Pons (tissue), 1 donor: ENCODE results near the gene SLC6A2.

Source experiments
- DNase-seq: peaks from one replicate; pipeline ENCODE4 v3.0.0-alpha.2; 2016; ENCODE audit warnings: low spot score

SLC6A2 gene

GRCh38 chr16:55647798-55648197 lies 8.0 kb upstream of the SLC6A2 start:
- DNase-seq: peak; percentile 28

- no peak for DNase-seq
Observed at GRCh38 chr16:55651841-55652824, 3.7 kb upstream of the SLC6A2 start.

DNA sequence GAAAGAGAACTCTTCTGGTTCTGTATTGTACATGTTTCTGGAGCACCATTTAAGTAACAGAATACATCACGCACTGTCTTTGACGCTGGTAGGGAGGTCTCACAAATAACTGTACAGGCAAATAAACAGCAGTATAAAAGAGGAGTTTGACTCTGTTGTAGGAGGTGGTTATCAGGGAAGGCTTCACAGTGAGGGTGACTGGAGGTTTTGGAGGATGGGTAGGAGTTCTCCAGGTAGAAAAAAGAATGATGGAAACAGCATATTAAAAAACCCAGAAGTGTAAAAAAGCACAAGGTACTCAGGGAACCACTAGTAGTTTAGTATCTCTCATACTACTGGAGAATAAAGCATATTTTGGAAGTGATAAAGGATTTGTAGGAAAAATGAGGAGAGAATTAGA lies 2.7 kb upstream of the SLC6A2 start:
- DNase-seq: no peak

GRCh38 chr16:55655381-55655896 lies 349 bp upstream of the SLC6A2 start:
- no peak for DNase-seq

- DNase-seq: no peak
Observed at GRCh38 chr16:55656691-55657092, 904 bp downstream of the SLC6A2 start.

DNA sequence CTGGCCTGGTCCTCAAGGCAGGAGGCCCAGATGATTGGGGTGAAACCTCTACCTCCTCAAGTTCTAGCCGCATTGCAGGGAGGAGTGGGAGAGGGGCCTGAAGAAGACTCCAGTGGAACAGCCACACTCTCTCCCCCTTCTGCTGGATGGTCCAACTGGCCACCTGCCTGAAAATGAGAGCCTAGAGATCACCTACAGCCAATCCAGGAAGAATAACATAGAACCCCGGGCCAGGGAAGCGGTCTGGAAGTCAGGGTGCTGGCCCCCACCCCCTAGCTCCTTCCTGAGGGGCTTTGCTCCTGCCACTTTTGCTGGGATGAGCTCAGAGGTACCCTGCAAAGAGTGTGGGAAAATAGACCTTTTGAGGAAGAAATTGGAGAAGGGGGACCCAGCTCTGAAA lies 1.8 kb downstream of the SLC6A2 start:
- DNase-seq: no peak

- DNase-seq: no peak
Observed at GRCh38 chr16:55658898-55659420, 3.2 kb downstream of the SLC6A2 start.

GRCh38 chr16:55660026-55660425 lies 4.2 kb downstream of the SLC6A2 start:
- no peak for DNase-seq

DNA sequence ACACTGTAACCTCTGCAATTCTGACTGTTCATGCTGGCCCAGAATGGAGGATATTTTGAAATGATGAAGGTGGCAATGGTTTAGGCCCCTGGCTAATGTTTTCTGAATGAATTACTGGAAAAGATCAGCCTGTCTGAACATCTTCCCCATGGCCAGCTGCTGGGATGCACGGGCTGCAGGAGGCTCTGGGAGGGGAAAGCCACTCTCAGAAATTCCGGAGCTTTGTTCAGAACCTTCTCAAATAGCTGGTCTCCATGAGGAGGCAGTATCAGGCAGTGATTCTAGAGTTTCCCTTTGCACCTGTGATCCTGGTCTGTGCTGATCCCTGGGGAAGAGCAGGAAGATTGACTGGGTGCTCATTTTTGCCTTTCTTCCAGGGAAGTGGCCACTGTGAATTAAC lies 5.0 kb downstream of the SLC6A2 start:
- DNase-seq: no peak

DNA sequence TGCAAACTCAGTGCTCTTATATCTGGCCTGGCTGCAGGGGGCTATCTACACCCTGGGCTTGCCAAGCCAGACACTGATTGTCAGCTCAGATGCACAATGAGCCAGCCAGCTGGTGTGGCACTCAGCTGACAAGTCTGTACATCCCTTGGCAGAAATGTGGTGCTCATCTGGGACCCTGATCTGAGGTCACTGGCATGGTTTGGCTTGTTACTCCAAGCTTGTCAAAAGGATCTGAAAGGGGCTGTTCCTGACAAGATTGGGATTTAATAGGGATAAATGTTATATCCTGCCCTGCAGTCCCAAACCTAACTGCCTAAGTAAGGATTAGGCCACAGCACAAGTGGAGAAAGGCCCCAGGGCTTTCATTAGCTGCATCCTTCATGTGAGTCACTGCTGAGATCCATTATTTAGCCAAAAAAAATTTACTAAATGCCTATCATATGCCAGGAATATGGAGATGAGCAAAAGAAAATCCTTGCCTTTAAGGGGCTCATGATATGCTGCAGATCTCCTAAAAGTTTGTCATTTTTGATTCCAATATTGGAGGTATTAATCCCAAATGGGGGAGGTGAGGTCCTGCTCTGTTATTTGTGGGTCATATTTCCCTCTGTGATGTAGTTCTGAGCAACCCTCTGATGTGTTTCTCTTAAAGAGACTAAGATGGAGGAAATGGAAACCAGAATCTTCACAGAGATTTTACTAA lies 6.3 kb downstream of the SLC6A2 start:
- DNase-seq: peak; percentile 79

DNA sequence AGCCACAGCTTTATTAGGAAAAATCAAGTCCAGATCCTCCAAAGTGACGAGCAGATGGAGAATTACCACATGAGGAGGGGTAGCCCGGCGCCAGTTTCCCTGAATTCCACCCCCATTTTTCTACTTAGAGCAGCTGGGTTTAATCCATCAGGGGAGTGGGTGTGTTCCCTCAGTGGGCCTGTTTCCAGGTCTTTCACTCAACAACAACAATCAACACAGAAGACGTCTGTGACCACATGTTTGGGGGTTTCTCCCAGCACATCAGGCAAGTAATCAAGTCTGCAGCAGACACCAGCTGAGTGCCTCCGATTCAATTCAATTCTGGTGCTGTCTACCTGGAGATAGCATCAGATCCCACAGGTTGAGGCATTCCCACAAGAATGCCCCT lies 6.8 kb downstream of the SLC6A2 start:
- no peak for DNase-seq

GRCh38 chr16:55663225-55663624 lies 7.4 kb downstream of the SLC6A2 start:
- no peak for DNase-seq

GRCh38 chr16:55663765-55664677 lies 8.2 kb downstream of the SLC6A2 start:
- peak; percentile 37 for DNase-seq

DNA sequence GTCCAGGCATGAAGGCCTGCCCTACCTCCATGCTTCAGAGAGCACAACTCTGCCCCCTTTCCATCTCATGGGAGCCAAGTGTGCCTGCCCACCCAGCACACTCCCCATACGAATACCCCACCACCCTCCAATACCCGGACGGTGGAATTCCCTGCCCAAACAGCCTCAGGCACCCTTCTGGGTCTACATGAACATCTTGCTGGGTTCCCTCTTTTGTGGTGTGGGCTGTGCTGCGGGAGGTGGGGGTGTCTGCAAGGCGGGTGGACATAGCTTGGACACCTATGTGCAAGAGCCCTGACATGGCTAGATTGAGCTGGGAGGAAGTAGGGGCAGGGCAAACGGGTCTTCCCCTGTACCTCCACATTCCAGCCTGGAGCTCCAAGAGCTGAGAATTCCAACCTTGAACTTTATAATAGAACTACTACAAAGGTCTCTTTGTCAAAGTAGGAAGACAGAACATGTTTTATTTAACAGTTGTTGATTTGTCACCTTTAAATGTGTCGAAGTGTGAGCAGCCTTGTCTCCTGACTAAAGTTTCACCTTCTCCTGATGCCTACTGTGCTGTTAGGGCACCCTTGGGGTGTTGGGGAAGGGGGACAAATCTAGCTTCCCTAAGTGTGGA lies 9.1 kb downstream of the SLC6A2 start:
- no peak for DNase-seq

- DNase-seq: no peak
Observed at GRCh38 chr16:55665511-55665910, 9.7 kb downstream of the SLC6A2 start.

DNA sequence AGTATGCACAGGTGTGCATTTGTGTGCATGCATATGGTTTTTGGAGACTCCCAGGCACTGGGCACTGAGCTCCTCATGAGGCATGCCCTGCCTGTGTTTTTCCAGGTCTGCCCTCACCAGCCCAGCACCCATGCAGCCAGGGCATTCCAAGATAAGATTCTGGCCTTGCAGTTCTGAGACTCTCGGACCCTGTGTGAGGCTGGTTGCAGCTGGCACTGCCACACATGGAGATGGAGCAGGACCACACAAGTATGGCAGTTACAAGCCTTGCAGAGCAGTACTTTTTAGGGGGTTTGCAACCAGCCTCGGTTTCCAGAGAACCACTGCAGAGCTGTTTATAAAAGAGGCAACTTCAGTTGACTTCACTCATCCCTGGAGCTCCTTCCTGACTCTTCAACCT lies 10.2 kb downstream of the SLC6A2 start:
- no peak for DNase-seq

- no peak for DNase-seq
Observed at GRCh38 chr16:55667753-55668152, 12.0 kb downstream of the SLC6A2 start.

DNA sequence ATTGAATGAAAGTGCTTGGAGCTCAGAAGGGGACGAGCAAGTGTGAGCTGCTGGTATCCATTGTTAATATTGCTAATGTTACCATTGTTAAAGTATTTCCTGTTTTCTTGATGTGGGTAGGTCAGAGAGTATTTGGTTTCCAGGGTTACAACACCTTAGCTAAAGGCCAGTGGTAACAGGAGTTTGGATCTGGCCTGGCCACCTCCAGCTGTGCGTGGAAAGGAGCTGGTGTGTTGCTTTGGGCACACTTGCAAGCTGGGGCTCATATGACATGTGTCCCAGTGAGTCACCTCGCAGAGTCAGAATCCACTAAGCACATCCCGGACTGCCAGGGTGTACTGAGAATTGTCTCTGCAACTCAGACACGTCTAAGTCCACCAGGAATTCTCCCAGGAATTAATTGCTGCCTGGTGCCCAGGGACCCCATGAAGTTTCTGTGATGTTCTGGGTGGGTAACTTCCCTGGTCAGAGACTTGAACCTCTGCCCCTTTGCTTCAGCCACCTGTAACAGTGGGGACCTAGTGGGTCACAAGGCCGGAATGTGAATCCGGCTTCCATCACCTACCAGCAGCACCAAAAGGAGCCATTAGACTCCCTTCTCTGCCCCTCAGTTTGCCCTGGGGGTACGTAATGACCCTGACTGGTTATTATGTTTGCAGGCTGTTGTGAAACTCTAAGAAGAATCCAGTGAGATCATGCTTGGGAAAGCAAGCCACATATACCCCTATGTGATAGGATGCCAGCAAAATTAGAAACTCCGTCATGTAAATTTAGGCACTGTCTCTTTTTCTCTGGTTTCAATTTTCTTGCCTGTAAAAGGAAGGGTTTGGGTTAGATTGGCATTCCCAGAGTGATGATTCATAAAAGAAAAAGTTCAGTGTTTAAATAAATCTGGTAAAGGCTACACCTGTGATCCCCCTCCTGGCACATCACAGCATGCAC lies 12.8 kb downstream of the SLC6A2 start:
- DNase-seq: no peak

- DNase-seq: no peak
Observed at GRCh38 chr16:55671206-55671973, 15.6 kb downstream of the SLC6A2 start.
